Gastroesophageal sphincter (tissue), 4 donors: ENCODE data around the gene POTEB. TPM values are rescaled to one million over a fixed set of nuclear protein-coding genes. Genes with fewer than 3 reads are reported as not detected.
"Not testable (repeated sequence)": the region's sequence is repeated elsewhere in the genome, so short reads cannot be mapped to it uniquely, and the experiment has no call there.

Experiments used
- ATAC-seq: fragments of 150-250 bp; one replicate; pipeline ENCODE4 v1.9.1; 2016; ENCODE audit warnings: mild to moderate bottlenecking, moderate library complexity
- H3K27ac ChIP-seq, 4 donors: fragments of 200-600 bp; sonication (generic) in 3 of 4; 1 replicate in 3 of 4; 2 replicates in 1 of 4; pipeline ENCODE4 v1.5.1; 2016 to 2019
- H3K27me3 ChIP-seq: fragments of 200-600 bp; sonication (generic); one replicate; pipeline ENCODE4 v1.5.1; 2019
- H3K36me3 ChIP-seq, 2 donors: fragments of 200-600 bp; sonication (generic); one replicate each; pipeline ENCODE4 v1.5.1; 2019; ENCODE audit warnings: control low read depth in 1 of 2
- H3K4me1 ChIP-seq, 3 donors: fragments of 200-600 bp; sonication (generic); 1 replicate in 2 of 3; 2 replicates in 1 of 3; pipeline ENCODE4 v1.5.1; 2016 to 2019; ENCODE audit warnings: control low read depth in 2 of 3
- H3K4me3 ChIP-seq, 2 donors: fragments of 200-600 bp; sonication (generic); one replicate each; pipeline ENCODE4 v1.5.1; 2019; ENCODE audit warnings: mild to moderate bottlenecking in 1 of 2, moderate library complexity in 1 of 2
- H3K9me3 ChIP-seq, 3 donors: fragments of 200-600 bp; sonication (generic); one replicate each; pipeline ENCODE4 v1.5.1; 2017 to 2019; ENCODE audit warnings: control low read depth in 2 of 3
- WGBS, 2 donors: methylation state at CpG; one replicate each; pipeline ENCODE4 v1.1.5; 2018; ENCODE audit warnings: low coverage in 1 of 2; 5-methylcytosine and 5-hydroxymethylcytosine counted together
- small RNA-seq, 4 donors: library from RNA; depleted of rRNA; stranded (forward); fragments of <200 nt; gene quantifications; one replicate each; pipeline ENCODE3, GENCODE V24; 2016
- total RNA-seq, 4 donors: library from RNA; depleted of rRNA; stranded (reverse); fragments of >200 nt; gene quantifications; one replicate each; pipeline ENCODE4 v1.1.0, GENCODE V29; 2016

POTEB gene
- total RNA-seq, result not detected

- H3K4me3 ChIP-seq, H3K27me3 ChIP-seq, H3K4me1 ChIP-seq, H3K27ac ChIP-seq, H3K9me3 ChIP-seq, ATAC-seq, H3K36me3 ChIP-seq: not testable (repeated sequence)
- no CpG with 5 or more reads among the region's 36 CpGs for WGBS, 2 donors
Observed at GRCh38 chr15:21877635-21878034, at the start of gene POTEB. Gene POTEB (minus strand): TSS chr15:21877735. CDS start chr15:21877246, 489 bp downstream.

- not testable (repeated sequence) for H3K4me1 ChIP-seq, H3K36me3 ChIP-seq, H3K27ac ChIP-seq, H3K4me3 ChIP-seq, H3K27me3 ChIP-seq, H3K9me3 ChIP-seq, ATAC-seq
- no CpG with 5 or more reads among the region's 6 CpGs for WGBS, 2 donors
Observed at GRCh38 chr15:21890955-21891354, 13.4 kb upstream of the POTEB start.

- not testable (repeated sequence) for H3K4me1 ChIP-seq, H3K27me3 ChIP-seq, H3K9me3 ChIP-seq, H3K36me3 ChIP-seq, H3K27ac ChIP-seq, H3K4me3 ChIP-seq, ATAC-seq
- no CpG with 5 or more reads among the region's 47 CpGs for whole genome bisulfite sequencing, 2 donors
Observed at GRCh38 chr15:21889542-21889941, 12.0 kb upstream of the POTEB start.

- not testable (repeated sequence) for H3K9me3 ChIP-seq, H3K27ac ChIP-seq, H3K36me3 ChIP-seq, H3K27me3 ChIP-seq, H3K4me3 ChIP-seq, H3K4me1 ChIP-seq, ATAC-seq
- WGBS, 2 donors, result no CpG with 5 or more reads among the region's 1 CpG
Observed at GRCh38 chr15:21838831-21839230, 38.7 kb downstream of the POTEB start.

Small RNAs within 50 kb of the gene (small RNA-seq; reads per million reads assigned to genes)
- 0 reads per million in 4 donors for gene MIR3118-4
- gene RNU6-631P, result 0 reads per million in 4 donors

Other genes with a start within 250 kb of the POTEB start
- not detected for gene OR4M2, start 202.8 kb upstream of the POTEB start, total RNA-seq